ENCODE measurements around the gene ATRX. TPM values are rescaled to one million over a fixed set of nuclear protein-coding genes. Genes with fewer than 3 reads are reported as not detected.

ATRX gene
- polyA plus RNA-seq, 1 of the 3 experiments (the other 2 are of a cell fraction) = 27.6 TPM

DNA sequence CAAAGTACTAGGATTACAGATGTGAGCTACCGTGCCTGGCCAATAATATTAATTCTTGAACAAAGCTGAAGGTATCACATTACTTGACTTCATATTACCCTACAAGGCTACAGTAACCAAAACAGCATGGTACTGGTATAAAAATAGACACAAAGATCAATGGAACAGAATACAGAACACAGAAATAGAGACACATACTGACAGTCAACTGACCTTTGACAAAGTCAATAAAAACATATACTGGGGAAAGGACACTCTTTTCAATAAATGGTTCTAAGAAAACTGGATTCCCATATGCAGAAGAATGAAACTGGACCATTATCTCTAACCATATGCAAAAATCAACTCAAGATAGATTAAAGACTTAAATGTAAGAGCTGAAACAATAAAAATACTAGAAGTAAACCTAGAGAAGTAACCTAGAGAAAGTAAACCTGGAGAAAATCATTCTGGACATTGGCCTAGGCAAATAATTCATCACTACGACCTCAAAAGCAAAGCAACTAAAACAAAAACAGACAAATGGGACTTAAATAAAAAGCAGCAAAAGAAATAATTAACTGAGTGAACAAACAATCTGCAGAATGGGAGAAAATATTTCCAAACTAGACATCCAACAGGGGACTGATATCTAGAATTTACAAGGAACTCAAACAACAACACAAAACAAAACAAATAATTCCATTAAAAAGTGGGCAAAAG is 182.2 kb downstream of the ATRX start:
- WGBS (ENCODE audit: low lambda C conversion rate) = 50% methylated on average over 2 of the region's 2 CpGs
- no peaks in the 10 kb centered on the region for H3K9me2 ChIP-seq

GRCh38 chrX:77597511-77597910 is 188.5 kb downstream of the ATRX start:
- TF ChIP-seq EZH2phosphoT487 (IDR thresholded peaks at IDR 0.05; ENCODE audit: borderline replicate concordance, low read depth) = no peak
- no peak for TF ChIP-seq SMC3 (IDR thresholded peaks at IDR 0.05; ENCODE audit: low read depth, low read length)
- TF ChIP-seq PBX3 (IDR thresholded peaks at IDR 0.05) = no peak
- TF ChIP-seq, protein P1, sequence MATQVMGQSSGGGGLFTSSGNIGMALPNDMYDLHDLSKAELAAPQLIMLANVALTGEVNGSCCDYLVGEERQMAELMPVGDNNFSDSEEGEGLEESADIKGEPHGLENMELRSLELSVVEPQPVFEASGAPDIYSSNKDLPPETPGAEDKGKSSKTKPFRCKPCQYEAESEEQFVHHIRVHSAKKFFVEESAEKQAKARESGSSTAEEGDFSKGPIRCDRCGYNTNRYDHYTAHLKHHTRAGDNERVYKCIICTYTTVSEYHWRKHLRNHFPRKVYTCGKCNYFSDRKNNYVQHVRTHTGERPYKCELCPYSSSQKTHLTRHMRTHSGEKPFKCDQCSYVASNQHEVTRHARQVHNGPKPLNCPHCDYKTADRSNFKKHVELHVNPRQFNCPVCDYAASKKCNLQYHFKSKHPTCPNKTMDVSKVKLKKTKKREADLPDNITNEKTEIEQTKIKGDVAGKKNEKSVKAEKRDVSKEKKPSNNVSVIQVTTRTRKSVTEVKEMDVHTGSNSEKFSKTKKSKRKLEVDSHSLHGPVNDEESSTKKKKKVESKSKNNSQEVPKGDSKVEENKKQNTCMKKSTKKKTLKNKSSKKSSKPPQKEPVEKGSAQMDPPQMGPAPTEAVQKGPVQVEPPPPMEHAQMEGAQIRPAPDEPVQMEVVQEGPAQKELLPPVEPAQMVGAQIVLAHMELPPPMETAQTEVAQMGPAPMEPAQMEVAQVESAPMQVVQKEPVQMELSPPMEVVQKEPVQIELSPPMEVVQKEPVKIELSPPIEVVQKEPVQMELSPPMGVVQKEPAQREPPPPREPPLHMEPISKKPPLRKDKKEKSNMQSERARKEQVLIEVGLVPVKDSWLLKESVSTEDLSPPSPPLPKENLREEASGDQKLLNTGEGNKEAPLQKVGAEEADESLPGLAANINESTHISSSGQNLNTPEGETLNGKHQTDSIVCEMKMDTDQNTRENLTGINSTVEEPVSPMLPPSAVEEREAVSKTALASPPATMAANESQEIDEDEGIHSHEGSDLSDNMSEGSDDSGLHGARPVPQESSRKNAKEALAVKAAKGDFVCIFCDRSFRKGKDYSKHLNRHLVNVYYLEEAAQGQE (IDR thresholded peaks at IDR 0.05; ENCODE audit: low read depth, low read length) = no peak
- no peak for TF ChIP-seq FOXM1 (IDR thresholded peaks at IDR 0.05; ENCODE audit: low read depth)
- no peak for TF ChIP-seq YY1 (IDR thresholded peaks at IDR 0.05; ENCODE audit: low read depth)
- no peak for TF ChIP-seq RXRA (IDR thresholded peaks at IDR 0.05; ENCODE audit: borderline replicate concordance, low read depth)
- no peak for TF ChIP-seq POLR2AphosphoS5 (IDR thresholded peaks at IDR 0.05; ENCODE audit: low read depth, low read length)
- TF ChIP-seq RCOR1 (IDR thresholded peaks at IDR 0.05; ENCODE audit: low read length) = no peak
- TF ChIP-seq EP300 (IDR thresholded peaks at IDR 0.05; ENCODE audit: borderline replicate concordance in 1 of 2, low read depth in 1 of 2, low read length in 1 of 2) = no peak
- no peak for TF ChIP-seq RAD21 (IDR thresholded peaks at IDR 0.05; ENCODE audit: low read length)
- no peak for TF ChIP-seq IRF3 (IDR thresholded peaks at IDR 0.05; ENCODE audit: low read depth, low read length)
- TF ChIP-seq JUND (IDR thresholded peaks at IDR 0.05) = no peak
- TF ChIP-seq, protein P2, sequence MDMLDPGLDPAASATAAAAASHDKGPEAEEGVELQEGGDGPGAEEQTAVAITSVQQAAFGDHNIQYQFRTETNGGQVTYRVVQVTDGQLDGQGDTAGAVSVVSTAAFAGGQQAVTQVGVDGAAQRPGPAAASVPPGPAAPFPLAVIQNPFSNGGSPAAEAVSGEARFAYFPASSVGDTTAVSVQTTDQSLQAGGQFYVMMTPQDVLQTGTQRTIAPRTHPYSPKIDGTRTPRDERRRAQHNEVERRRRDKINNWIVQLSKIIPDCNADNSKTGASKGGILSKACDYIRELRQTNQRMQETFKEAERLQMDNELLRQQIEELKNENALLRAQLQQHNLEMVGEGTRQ (IDR thresholded peaks at IDR 0.05; ENCODE audit: borderline replicate concordance, low read depth, low read length) = no peak
- Histone ChIP-seq H3F3A (replicated peaks; ENCODE audit: insufficient read depth) (peaks cover 6% of the 10 kb centered on the region), H3K4me1 (ENCODE audit: control insufficient read depth in 1 of 2, insufficient read depth in 2 of 2, low read depth in 1 of 2, low read length in 1 of 2) (no peaks in the 10 kb centered on the region), H3K27ac (ENCODE audit: low read depth in 2 of 2, low read length in 1 of 2) (no peak overlapping the region), H3K4me2 (no peak overlapping the region), H3K36me3 (replicated peaks in 1 of 2; ENCODE audit: control insufficient read depth in 1 of 2, insufficient read depth in 2 of 2, low read length in 1 of 2) (peaks cover 41 to 54% of the 10 kb centered on the region in 2 experiments), H2AFZ (ENCODE audit: low read depth) (no peak overlapping the region), H3K27me3 (ENCODE audit: insufficient read depth) (no peaks in the 10 kb centered on the region), H3K9me2 (no peaks in the 10 kb centered on the region), H3K4me3 (ENCODE audit: low read depth in 2 of 2, low read length in 1 of 2) (no peak overlapping the region), H3K79me2 (ENCODE audit: insufficient read depth) (no peaks in the 10 kb centered on the region; the same call in 1 of the 2 replicates), H3K9ac (no peak overlapping the region), H4K20me1 (ENCODE audit: insufficient read depth) (0 out of 2 replicates have a peak, but pooled peaks cover 4% of the 10 kb centered on the region), H3K9me3 (no peaks in the 10 kb centered on the region)
- 100% methylated on average over 1 of the region's 1 CpG for WGBS (ENCODE audit: low lambda C conversion rate)
- DNase-seq = no peak
- CTCF ChIA-PET = no interaction called here
- POLR2A ChIA-PET = no interaction called here

More for the DNA sequence above, 182.2 kb downstream of the ATRX start:
- Histone ChIP-seq H3K79me2 (ENCODE audit: insufficient read depth) (peaks cover 11% of the 10 kb centered on the region), H4K20me1 (ENCODE audit: insufficient read depth) (no peaks in the 10 kb centered on the region), H3K27me3 (ENCODE audit: insufficient read depth) (no peaks in the 10 kb centered on the region), H2AFZ (ENCODE audit: low read depth) (no peak overlapping the region), H3K36me3 (replicated peaks in 1 of 2; ENCODE audit: control insufficient read depth in 1 of 2, insufficient read depth in 2 of 2, low read length in 1 of 2) (peaks cover 16 to 38% of the 10 kb centered on the region in 2 experiments), H3K9me3 (no peaks in the 10 kb centered on the region), H3K27ac (ENCODE audit: low read depth in 2 of 2, low read length in 1 of 2) (no peak overlapping the region), H3K9ac (no peak overlapping the region), H3K4me2 (no peak overlapping the region), H3K4me3 (ENCODE audit: low read depth in 2 of 2, low read length in 1 of 2) (no peak overlapping the region), H3K4me1 (ENCODE audit: control insufficient read depth in 1 of 2, insufficient read depth in 2 of 2, low read depth in 1 of 2, low read length in 1 of 2) (no peaks in the 10 kb centered on the region), H3F3A (replicated peaks; ENCODE audit: insufficient read depth) (no peaks in the 10 kb centered on the region)
- CTCF ChIA-PET = no interaction called here
- POLR2A ChIA-PET = no interaction called here
- TF ChIP-seq POLR2AphosphoS5 (IDR thresholded peaks at IDR 0.05; ENCODE audit: low read depth, low read length) (no peak), TEAD4 (IDR thresholded peaks at IDR 0.05; ENCODE audit: borderline replicate concordance, insufficient read depth) (no peak)
- no peak for DNase-seq

Data from SK-N-SH (cell line).